Measurements from ENCODE around the gene RDH5. TPM values are rescaled to one million over a fixed set of nuclear protein-coding genes. Genes with fewer than 3 reads are reported as not detected.

The RDH5 gene
- total and polyA plus RNA-seq, 2 experiments from 2014 or later = 17.6 to 27.2 TPM

- peaks cover 26% of the 10 kb centered on the region for H3K79me2 ChIP-seq (ENCODE audit: insufficient read depth)
- H3K27ac ChIP-seq = peak overlapping the region; percentile 27; the same call in 1 of the 2 replicates
- H3K9ac ChIP-seq = no peak overlapping the region
- no peaks in the 10 kb centered on the region for H3K9me2 ChIP-seq (ENCODE audit: insufficient read depth)
- H3F3A ChIP-seq (ENCODE audit: insufficient read depth) = peaks cover 86% of the 10 kb centered on the region
- H2AFZ ChIP-seq = no peak overlapping the region
- H3K36me3 ChIP-seq (ENCODE audit: low read depth) = peaks cover 36% of the 10 kb centered on the region
- H3K9me3 ChIP-seq (ENCODE audit: low read depth) = no peaks in the 10 kb centered on the region
- TF ChIP-seq EZH2phosphoT487 (IDR thresholded peaks at IDR 0.05; ENCODE audit: insufficient read depth, low read depth) (no peak), EZH2 (IDR thresholded peaks at IDR 0.05; ENCODE audit: insufficient read depth, poor library complexity, severe bottlenecking) (no peak)
- no peaks in the 10 kb centered on the region for H3K27me3 ChIP-seq (replicated peaks; ENCODE audit: insufficient read depth)
- H3K4me2 ChIP-seq (ENCODE audit: unreplicated experiment) = no peak overlapping the region
- 0 out of 2 replicates have a peak, but pooled peaks cover 3% of the 10 kb centered on the region for H4K20me1 ChIP-seq (ENCODE audit: insufficient read depth)
- peak; percentile 5 for DNase-seq
- H3K4me1 ChIP-seq (ENCODE audit: insufficient read depth) = peaks cover 60% of the 10 kb centered on the region
- WGBS, 2 experiments (ENCODE audit: low coverage in 1 of 2, low lambda C conversion rate in 2 of 2, missing lambda C conversion rate in 2 of 2) = 96 to 97% methylated on average over 8 of the region's 8 CpGs
- in situ Hi-C loops (cut with MboI) = no loop called here
- H3K4me3 ChIP-seq = no peak overlapping the region
These were observed 2.8 kb downstream of the RDH5 start for GRCh38 chr12:55722948-55723347.

GRCh38 chr12:55723516-55724225 lies 3.5 kb downstream of the RDH5 start:
- no peaks in the 10 kb centered on the region for H3K27me3 ChIP-seq (replicated peaks; ENCODE audit: insufficient read depth)
- H2AFZ ChIP-seq = no peak overlapping the region
- in situ Hi-C loops (cut with MboI) = no loop called here
- peaks cover 32% of the 10 kb centered on the region for H3K79me2 ChIP-seq (ENCODE audit: insufficient read depth)
- H3K9me2 ChIP-seq (ENCODE audit: insufficient read depth) = no peaks in the 10 kb centered on the region
- H3K9me3 ChIP-seq (ENCODE audit: low read depth) = no peaks in the 10 kb centered on the region
- H3K4me1 ChIP-seq (ENCODE audit: insufficient read depth) = peaks cover 53% of the 10 kb centered on the region
- 0 out of 2 replicates have a peak, but pooled peaks cover 3% of the 10 kb centered on the region for H4K20me1 ChIP-seq (ENCODE audit: insufficient read depth)
- peak overlapping the region; percentile 19; the same call in 1 of the 2 replicates for H3K9ac ChIP-seq
- H3K36me3 ChIP-seq (ENCODE audit: low read depth) = peaks cover 36% of the 10 kb centered on the region
- no peak overlapping the region for H3K4me2 ChIP-seq (ENCODE audit: unreplicated experiment)
- DNase-seq = peak; percentile 23
- 38 to 45% methylated on average over 10 of the region's 10 CpGs for WGBS, 2 experiments (ENCODE audit: low coverage in 1 of 2, low lambda C conversion rate in 2 of 2, missing lambda C conversion rate in 2 of 2)
- no peak for TF ChIP-seq EZH2 (IDR thresholded peaks at IDR 0.05; ENCODE audit: insufficient read depth, poor library complexity, severe bottlenecking)
- TF ChIP-seq EZH2phosphoT487 (IDR thresholded peaks at IDR 0.05; ENCODE audit: insufficient read depth, low read depth) = no peak
- H3K27ac ChIP-seq = peak overlapping the region; percentile 27
- no peak overlapping the region for H3K4me3 ChIP-seq
- peaks cover 79% of the 10 kb centered on the region for H3F3A ChIP-seq (ENCODE audit: insufficient read depth)

DNA sequence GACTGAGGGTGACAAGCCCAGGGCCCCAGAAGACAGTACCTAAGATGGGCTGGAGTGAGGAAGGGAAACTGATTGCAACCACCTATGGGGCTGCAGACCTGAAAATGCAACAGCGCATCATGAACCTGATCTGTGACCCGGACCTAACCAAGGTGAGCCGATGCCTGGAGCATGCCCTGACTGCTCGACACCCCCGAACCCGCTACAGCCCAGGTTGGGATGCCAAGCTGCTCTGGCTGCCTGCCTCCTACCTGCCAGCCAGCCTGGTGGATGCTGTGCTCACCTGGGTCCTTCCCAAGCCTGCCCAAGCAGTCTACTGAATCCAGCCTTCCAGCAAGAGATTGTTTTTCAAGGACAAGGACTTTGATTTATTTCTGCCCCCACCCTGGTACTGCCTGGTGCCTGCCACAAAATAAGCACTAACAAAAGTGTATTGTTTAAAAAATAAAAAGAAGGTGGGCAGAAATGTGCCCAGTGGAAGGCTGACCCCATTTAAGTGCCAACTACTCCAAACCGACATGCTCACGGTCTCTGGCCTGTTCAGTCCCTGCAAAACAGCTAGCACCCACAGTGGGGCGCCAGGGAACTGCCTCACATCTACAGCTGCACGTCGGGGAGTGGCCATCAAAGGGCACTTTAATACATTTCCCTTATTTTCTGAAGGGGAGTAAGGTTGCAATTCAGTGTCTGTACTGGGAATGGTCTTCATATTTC lies 4.2 kb downstream of the RDH5 start:
- Histone ChIP-seq H3K4me3 (no peak overlapping the region), H4K20me1 (ENCODE audit: insufficient read depth) (0 out of 2 replicates have a peak, but pooled peaks cover 3% of the 10 kb centered on the region), H3F3A (ENCODE audit: insufficient read depth) (peaks cover 74% of the 10 kb centered on the region), H3K79me2 (ENCODE audit: insufficient read depth) (peaks cover 32% of the 10 kb centered on the region), H3K4me2 (ENCODE audit: unreplicated experiment) (no peak overlapping the region), H3K9ac (peak overlapping the region; percentile 19), H2AFZ (no peak overlapping the region), H3K36me3 (ENCODE audit: low read depth) (peaks cover 36% of the 10 kb centered on the region), H3K27me3 (replicated peaks; ENCODE audit: insufficient read depth) (no peaks in the 10 kb centered on the region), H3K27ac (peak overlapping the region; percentile 27; the same call in 1 of the 2 replicates), H3K9me2 (ENCODE audit: insufficient read depth) (no peaks in the 10 kb centered on the region), H3K4me1 (ENCODE audit: insufficient read depth) (peaks cover 46% of the 10 kb centered on the region), H3K9me3 (ENCODE audit: low read depth) (no peaks in the 10 kb centered on the region)
- in situ Hi-C loops (cut with MboI) = no loop called here
- peak; percentile 86 for DNase-seq
- WGBS, 2 experiments (ENCODE audit: low coverage in 1 of 2, low lambda C conversion rate in 2 of 2, missing lambda C conversion rate in 2 of 2) = 44 to 54% methylated on average over 11 of the region's 11 CpGs
- TF ChIP-seq EZH2phosphoT487 (IDR thresholded peaks at IDR 0.05; ENCODE audit: insufficient read depth, low read depth) (no peak), EZH2 (IDR thresholded peaks at IDR 0.05; ENCODE audit: insufficient read depth, poor library complexity, severe bottlenecking) (no peak)

GRCh38 chr12:55724940-55725309 lies 4.7 kb downstream of the RDH5 start:
- H3K27me3 ChIP-seq (replicated peaks; ENCODE audit: insufficient read depth) = no peaks in the 10 kb centered on the region
- H3F3A ChIP-seq (ENCODE audit: insufficient read depth) = peaks cover 71% of the 10 kb centered on the region
- H3K4me3 ChIP-seq = no peak overlapping the region
- TF ChIP-seq EZH2 (IDR thresholded peaks at IDR 0.05; ENCODE audit: insufficient read depth, poor library complexity, severe bottlenecking) (no peak), EZH2phosphoT487 (IDR thresholded peaks at IDR 0.05; ENCODE audit: insufficient read depth, low read depth) (no peak)
- no peak overlapping the region for H2AFZ ChIP-seq
- H3K9me2 ChIP-seq (ENCODE audit: insufficient read depth) = no peaks in the 10 kb centered on the region
- DNase-seq = peak; percentile 12
- H3K4me1 ChIP-seq (ENCODE audit: insufficient read depth) = peaks cover 41% of the 10 kb centered on the region
- no peak overlapping the region for H3K4me2 ChIP-seq (ENCODE audit: unreplicated experiment)
- no peaks in the 10 kb centered on the region for H3K9me3 ChIP-seq (ENCODE audit: low read depth)
- peaks cover 36% of the 10 kb centered on the region for H3K36me3 ChIP-seq (ENCODE audit: low read depth)
- 69% methylated on average over 3 of the region's 3 CpGs for WGBS, 2 experiments (ENCODE audit: low coverage in 1 of 2, low lambda C conversion rate in 2 of 2, missing lambda C conversion rate in 2 of 2)
- in situ Hi-C loops (cut with MboI) = no loop called here
- H3K9ac ChIP-seq = no peak overlapping the region; the same call in 1 of the 2 replicates
- 0 out of 2 replicates have a peak, but pooled peaks cover 3% of the 10 kb centered on the region for H4K20me1 ChIP-seq (ENCODE audit: insufficient read depth)
- peak overlapping the region; percentile 2; the same call in 1 of the 2 replicates for H3K27ac ChIP-seq
- H3K79me2 ChIP-seq (ENCODE audit: insufficient read depth) = peaks cover 32% of the 10 kb centered on the region
